Globus pallidus (tissue), 1 donor: Measurements from ENCODE around the gene MFSD2A.
"Not testable (repeated sequence)": the region's sequence is repeated elsewhere in the genome, so short reads cannot be mapped to it uniquely, and the experiment has no call there.

Experiments
- DNase-seq: peaks from one replicate; pipeline ENCODE4 v3.0.0-alpha.2; 2015; ENCODE audit warnings: low spot score

The MFSD2A gene

GRCh38 chr1:39969048-39969447, 14.1 kb downstream of the MFSD2A start:
- no peak for DNase-seq

GRCh38 chr1:39969531-39970270, 14.8 kb downstream of the MFSD2A start:
- DNase-seq: no peak

- no peak for DNase-seq
These were observed 15.3 kb downstream of the MFSD2A start for GRCh38 chr1:39970274-39970673.

DNA sequence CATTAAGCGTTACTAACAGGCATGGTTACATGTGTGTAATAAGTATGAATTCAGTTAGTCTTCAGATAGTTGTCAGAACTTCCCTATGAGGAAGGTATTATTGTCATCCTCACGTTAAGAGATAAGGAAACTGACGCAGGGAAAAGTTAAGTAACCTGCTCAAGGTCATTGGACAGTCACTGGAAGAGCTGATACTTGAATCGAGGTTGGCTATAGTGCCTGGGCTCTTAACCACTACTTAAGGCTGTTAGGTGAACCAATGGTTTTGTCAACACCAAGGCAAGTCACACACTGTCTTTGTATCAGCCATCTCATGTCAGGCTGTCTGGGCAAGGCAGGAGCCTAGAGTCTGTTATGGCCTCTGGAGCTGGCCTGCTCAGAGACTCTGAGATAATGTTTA, 16.2 kb downstream of the MFSD2A start:
- DNase-seq: no peak

DNA sequence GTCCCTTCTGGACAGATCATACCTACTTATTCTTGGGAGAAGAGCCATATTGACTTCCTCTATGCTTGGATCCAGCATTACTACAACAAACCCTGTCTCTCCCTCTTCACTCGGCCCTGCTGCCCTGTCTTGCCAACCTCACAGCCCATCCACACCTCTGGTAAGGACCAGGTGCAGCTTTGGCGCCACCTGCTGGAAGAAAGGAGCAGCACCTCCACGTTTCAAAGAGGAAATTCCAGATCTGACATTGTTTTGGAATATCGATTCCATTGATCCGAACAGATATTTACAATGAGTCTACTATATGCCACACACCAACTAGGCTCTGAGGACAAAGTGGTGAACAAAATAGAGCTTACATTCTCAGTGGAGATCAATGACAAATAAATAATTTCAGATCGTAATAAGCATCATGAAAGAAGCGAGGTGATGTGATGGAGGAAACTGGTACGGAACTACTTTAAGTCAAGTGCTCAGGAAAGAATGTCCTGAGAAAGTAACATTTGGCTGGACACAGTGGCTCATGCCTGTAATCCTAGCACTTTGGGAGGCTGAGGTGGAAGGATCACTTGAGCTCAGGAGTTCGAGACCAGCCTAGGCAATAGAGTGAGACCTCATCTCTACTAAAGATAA, 18.7 kb downstream of the MFSD2A start:
- peak; percentile 59 for DNase-seq

GRCh38 chr1:39976732-39977131, 21.8 kb downstream of the MFSD2A start:
- DNase-seq: no peak

GRCh38 chr1:39977202-39977601, 22.3 kb downstream of the MFSD2A start:
- DNase-seq: no peak

GRCh38 chr1:39979654-39980053, 24.7 kb downstream of the MFSD2A start:
- no peak for DNase-seq

DNA sequence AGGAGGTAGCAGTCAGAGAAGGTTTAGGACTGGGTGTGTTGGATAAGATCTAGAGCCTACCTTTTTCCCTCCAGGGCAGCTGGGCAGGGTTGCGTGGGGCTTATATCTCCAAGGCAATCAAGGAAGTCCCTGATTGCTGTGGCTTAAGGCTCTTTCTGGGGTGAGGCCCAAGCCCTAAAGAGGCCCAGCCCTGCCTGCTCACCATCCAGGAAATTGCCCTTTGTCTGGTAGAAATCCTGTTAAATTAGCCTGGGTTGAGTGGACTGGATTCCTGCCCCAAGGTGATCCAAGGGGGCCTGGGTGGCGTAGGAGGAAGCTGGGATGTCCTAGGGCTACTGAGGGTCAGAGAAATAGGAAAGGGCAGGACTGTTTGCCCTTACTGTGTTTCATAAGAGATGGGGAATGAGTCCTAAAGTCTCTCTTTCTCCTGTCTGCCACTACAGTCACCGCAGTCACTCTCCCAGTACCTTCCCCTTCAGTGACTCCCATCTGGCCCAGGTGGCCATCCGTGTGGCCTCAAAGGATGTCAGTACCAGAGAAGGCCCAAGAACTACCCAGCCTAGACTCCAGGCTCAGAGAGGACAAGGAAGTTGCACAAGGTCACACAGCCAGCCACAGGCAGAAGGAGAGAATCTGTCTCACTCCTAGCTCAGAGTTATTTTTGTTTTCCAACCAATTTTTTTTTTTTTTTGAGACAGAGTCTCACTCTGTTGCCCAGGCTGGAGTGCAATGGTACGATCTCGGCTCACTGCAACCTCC, 25.8 kb downstream of the MFSD2A start:
- DNase-seq: no peak

GRCh38 chr1:39981385-39981784, 26.4 kb downstream of the MFSD2A start:
- no peak for DNase-seq

GRCh38 chr1:39981945-39982344, 27.0 kb downstream of the MFSD2A start:
- DNase-seq: no peak

DNA sequence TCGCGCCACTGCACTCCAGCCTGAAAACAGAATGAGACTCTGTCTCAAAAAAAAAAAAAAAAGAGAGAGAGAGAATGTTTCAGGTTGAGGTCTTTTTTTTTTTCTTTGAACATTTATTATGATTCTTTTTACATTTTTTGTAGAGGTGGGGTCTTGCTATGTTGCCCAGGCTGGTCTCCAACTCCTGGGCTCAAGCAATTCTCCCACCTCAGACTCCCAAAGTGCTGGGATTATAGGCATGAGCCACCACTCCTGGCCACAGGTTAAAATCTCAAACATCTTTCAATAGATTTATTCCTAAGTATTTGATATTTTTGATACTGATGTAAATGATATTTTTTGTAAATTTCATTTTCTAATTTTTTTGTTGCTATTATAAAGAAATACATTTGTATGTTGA, 29.5 kb downstream of the MFSD2A start:
- DNase-seq: not testable (repeated sequence)

DNA sequence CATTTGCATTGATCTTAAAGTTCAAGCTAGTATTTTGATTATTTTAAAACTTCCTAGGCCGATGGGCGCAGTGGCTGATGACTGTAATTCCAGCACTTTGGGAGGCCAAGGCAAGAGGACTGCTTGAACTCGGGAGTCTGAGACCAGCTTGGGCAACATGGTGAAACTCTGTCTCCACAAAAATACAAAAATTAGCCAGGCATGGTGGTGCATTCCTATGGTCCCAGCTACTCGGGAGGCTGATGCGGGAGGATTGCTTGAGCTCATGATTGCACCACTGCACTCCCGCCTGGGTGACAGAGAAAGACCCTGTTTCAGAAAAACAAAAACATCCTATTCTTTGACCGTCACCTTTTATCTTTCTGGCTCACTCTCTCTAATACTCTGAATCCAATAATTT, 30.0 kb downstream of the MFSD2A start:
- DNase-seq: no peak

- peak; percentile 7 for DNase-seq
These were observed 32.9 kb downstream of the MFSD2A start for GRCh38 chr1:39987869-39988268.

DNA sequence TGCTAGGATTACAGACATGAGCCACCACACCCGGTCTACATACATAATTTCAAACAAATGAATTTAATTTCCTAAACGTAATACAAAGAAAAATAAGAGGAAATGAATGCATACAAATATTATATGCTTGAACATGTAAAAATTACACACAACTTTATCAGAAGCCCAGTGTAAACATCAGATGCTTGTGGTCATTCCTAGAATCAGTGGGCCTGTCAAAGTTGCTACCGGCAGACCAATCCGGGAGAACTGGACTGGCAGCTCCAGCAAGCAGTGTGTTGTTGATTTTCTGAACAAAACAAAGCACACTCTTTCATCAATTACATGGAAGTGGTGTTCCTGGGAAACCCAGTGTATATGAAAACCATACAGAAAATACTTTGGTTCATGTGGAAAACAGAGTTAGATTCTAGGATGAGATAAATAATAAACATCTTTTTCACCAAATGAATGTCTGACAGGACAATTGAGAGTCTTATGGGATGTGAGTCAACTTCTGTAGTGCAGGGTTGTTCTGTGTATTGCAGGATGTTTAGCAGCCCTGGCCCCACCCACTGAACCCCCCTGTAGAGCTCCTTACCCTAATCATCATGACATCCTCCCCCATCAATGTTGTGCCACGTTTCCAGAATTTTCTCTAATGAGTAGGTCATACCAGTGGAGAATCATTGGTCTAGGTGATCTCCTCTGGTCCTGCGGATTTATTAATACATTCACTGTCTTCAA, 33.8 kb downstream of the MFSD2A start:
- DNase-seq: no peak

- DNase-seq: no peak
These were observed 35.5 kb downstream of the MFSD2A start for GRCh38 chr1:39990428-39990827.

- DNase-seq: no peak
These were observed 37.3 kb downstream of the MFSD2A start for GRCh38 chr1:39992234-39992633.

GRCh38 chr1:39992888-39993287, 37.9 kb downstream of the MFSD2A start:
- no peak for DNase-seq

DNA sequence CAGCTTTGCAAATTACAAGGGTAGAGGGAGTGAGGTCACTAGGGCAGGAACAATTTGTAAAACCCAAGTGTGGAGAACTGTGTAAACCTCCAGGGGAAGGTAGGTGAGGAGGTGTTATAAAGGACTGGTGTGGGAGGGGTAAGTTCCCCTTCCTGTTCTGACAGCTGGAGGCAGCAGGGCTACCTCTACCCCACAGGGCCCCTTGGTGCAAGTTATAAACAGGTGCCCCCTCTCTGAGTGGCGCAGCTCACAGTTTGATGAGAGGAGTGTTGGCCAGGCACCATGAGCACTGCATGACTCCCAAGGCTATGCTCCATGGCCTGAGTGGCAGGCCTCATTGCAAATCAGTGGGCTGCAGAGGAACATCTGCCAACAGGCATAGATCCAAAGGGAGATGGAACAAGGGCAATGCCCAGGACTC, 41.0 kb downstream of the MFSD2A start:
- DNase-seq: no peak

DNA sequence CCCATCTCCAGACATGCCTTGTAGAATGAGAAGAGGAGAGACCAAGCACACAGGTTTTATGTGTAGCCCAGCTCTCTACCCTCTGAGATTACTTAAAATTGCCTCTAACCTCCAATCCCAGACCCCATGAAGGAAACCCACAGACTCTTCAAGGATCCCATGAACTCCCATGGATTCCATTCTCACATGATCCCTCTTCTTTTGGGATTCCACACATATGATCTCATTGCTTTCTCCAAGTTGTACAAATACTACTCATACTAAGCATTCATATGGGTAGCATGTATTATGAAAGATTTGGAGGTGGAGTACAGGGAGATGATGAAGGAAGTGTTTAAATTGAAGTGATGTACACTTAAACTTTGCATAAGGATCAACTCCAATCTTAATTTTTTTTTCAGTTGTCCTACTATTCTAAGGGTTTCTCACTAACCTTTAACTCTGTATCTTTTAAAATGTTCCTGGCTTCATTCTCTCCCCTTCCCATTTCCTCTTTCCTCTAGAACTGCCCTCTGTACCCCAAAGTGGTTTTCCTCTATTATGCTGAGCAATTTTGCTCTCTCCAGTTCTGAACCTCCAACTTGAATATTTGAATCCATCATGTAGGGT, 41.6 kb downstream of the MFSD2A start:
- DNase-seq: no peak

- DNase-seq: no peak
These were observed 46.5 kb downstream of the MFSD2A start for GRCh38 chr1:40001456-40001855.
